Mesothelial cell of epicardium (in vitro differentiated cells): Measurements from ENCODE around the gene DSEL. TPM values are rescaled to one million over a fixed set of nuclear protein-coding genes. Genes with fewer than 3 reads are reported as not detected.

Experiments
- DNase-seq, 2 experiments: peaks; one replicate each; pipeline ENCODE4 v3.0.0; 2021; ENCODE audit warnings: low spot score in 2 of 2; ENCODE audit not compliant: unreplicated experiment in 2 of 2
- H3K27ac Mint-ChIP-seq: 2 replicates; pipeline ENCODE4 v1.8.0; 2021; ENCODE audit warnings: mixed read lengths
- H3K27me3 Mint-ChIP-seq: 2 replicates; pipeline ENCODE4 v1.8.0; 2021; ENCODE audit warnings: low read depth, mixed read lengths
- H3K36me3 Mint-ChIP-seq: 2 replicates; pipeline ENCODE4 v1.8.0; 2021; ENCODE audit warnings: mixed read lengths
- H3K4me1 Mint-ChIP-seq: 2 replicates; pipeline ENCODE4 v1.8.0; 2021; ENCODE audit warnings: mixed read lengths
- H3K4me3 Mint-ChIP-seq: 2 replicates; pipeline ENCODE4 v1.8.0; 2021; ENCODE audit warnings: mild to moderate bottlenecking, moderate library complexity, mixed read lengths
- H3K9me3 Mint-ChIP-seq: 2 replicates; pipeline ENCODE4 v1.8.0; 2021; ENCODE audit warnings: mixed read lengths
- CTCF ChIP-seq: fragments of 200-600 bp; sonication (generic); IDR thresholded peaks from one replicate; pipeline ENCODE4 v1.5.0; 2021; ENCODE audit warnings: antibody characterized with exemption; ENCODE audit not compliant: unreplicated experiment
- total RNA-seq: library from RNA; stranded (reverse); gene quantifications from 3 replicates; pipeline ENCODE4 v1.2.1, GENCODE V29; 2021

The DSEL gene
- total RNA-seq, 1 donor from 2014 or later = 6.3 TPM

GRCh38 chr18:67468038-67468437 is 48.5 kb downstream of the DSEL start:
- Mint-ChIP-seq H3K9me3 (peaks cover 7% of the 10 kb centered on the region), H3K27ac (no peak overlapping the region)

GRCh38 chr18:67467188-67467587 is 49.3 kb downstream of the DSEL start:
- Mint-ChIP-seq H3K9me3 (peaks cover 11% of the 10 kb centered on the region), H3K27me3 (no peaks in the 10 kb centered on the region), H3K4me3 (no peak overlapping the region), H3K27ac (no peak overlapping the region), H3K4me1 (no peaks in the 10 kb centered on the region), H3K36me3 (no peaks in the 10 kb centered on the region)
- DNase-seq = no peak
- TF ChIP-seq CTCF = no peak

More at GRCh38 chr18:67468038-67468437, 48.5 kb downstream of the DSEL start:
- no peak for TF ChIP-seq CTCF
- H3K36me3 Mint-ChIP-seq = no peaks in the 10 kb centered on the region
- H3K4me3 Mint-ChIP-seq = no peak overlapping the region
- no peaks in the 10 kb centered on the region for H3K27me3 Mint-ChIP-seq
- H3K4me1 Mint-ChIP-seq = no peaks in the 10 kb centered on the region
- no peak for DNase-seq

- Mint-ChIP-seq H3K27me3 (no peaks in the 10 kb centered on the region), H3K36me3 (no peaks in the 10 kb centered on the region), H3K9me3 (peaks cover 26% of the 10 kb centered on the region)
Measured at GRCh38 chr18:67464499-67464898, 52.0 kb downstream of the DSEL start.

GRCh38 chr18:67463829-67464228 is 52.7 kb downstream of the DSEL start:
- no peak overlapping the region for H3K4me3 Mint-ChIP-seq
- no peaks in the 10 kb centered on the region for H3K36me3 Mint-ChIP-seq
- H3K27ac Mint-ChIP-seq = no peak overlapping the region
- H3K4me1 Mint-ChIP-seq = no peaks in the 10 kb centered on the region
- TF ChIP-seq CTCF = no peak
- DNase-seq = no peak
- H3K27me3 Mint-ChIP-seq = no peaks in the 10 kb centered on the region
- H3K9me3 Mint-ChIP-seq = peaks cover 26% of the 10 kb centered on the region

More at GRCh38 chr18:67464499-67464898, 52.0 kb downstream of the DSEL start:
- DNase-seq = no peak
- TF ChIP-seq CTCF = no peak
- H3K4me1 Mint-ChIP-seq = no peaks in the 10 kb centered on the region
- H3K27ac Mint-ChIP-seq = no peak overlapping the region
- H3K4me3 Mint-ChIP-seq = no peak overlapping the region

- no peak for DNase-seq
- Mint-ChIP-seq H3K27me3 (no peaks in the 10 kb centered on the region), H3K27ac (no peak overlapping the region), H3K36me3 (no peaks in the 10 kb centered on the region), H3K9me3 (peaks cover 14% of the 10 kb centered on the region), H3K4me1 (no peaks in the 10 kb centered on the region), H3K4me3 (no peak overlapping the region)
- no peak for TF ChIP-seq CTCF
Measured at GRCh38 chr18:67456711-67457110, 59.8 kb downstream of the DSEL start.
